Measurements from ENCODE around the gene KIAA0232. TPM values are rescaled to one million over a fixed set of nuclear protein-coding genes. Genes with fewer than 3 reads are reported as not detected.

KIAA0232 gene
- total and polyA plus RNA-seq, 2 experiments from 2014 or later, result 11.3 to 34.3 TPM

DNA sequence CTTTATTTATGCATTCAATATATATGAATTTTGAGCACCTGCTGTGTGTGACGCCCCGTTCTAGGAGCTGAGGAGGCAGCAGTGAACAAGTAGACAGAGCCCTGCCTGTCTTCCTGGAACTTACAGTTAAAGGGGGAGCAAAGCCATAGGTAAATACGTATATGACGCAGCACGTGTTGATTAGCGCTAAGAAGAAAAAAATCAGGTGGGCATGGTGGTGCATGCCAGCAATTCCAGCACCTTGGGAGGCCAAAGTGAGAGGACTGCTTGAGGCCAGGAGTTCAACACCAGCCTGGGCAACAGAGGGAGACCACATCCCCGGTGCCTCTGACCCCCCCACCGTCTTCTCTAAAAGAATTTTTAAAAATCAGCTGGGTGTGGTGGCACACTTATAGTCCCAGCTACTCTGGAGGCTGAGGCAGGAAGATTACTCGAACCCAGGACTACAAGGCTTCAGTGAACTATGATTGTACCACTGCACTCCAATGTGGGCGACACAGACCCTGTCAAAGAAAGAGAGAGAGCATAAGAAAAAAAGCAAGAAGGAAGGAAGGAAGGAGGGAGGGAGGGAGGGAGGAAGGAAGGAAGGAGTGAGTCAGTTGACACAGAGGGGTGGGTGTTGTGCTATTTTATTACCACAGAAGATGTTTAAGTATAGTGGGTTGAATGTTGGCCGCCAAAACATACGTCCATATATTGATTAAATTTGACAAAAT is 5.4 kb upstream of the KIAA0232 start:
- Histone ChIP-seq H3K27ac (no peak overlapping the region), H3K9me3 (ENCODE audit: low read depth) (no peaks in the 10 kb centered on the region), H2AFZ (no peak overlapping the region), H3K9me2 (replicated peaks; ENCODE audit: insufficient read depth) (no peaks in the 10 kb centered on the region), H3K79me2 (no peaks in the 10 kb centered on the region), H3K4me2 (no peak overlapping the region), H3K27me3 (no peaks in the 10 kb centered on the region), H3K4me3 (no peak overlapping the region), H3K4me1 (ENCODE audit: insufficient read depth) (peaks cover 10% of the 10 kb centered on the region), H4K20me1 (ENCODE audit: insufficient read depth, poor library complexity, severe bottlenecking) (no peaks in the 10 kb centered on the region), H3K36me3 (replicated peaks; ENCODE audit: insufficient read depth, low read depth) (no peaks in the 10 kb centered on the region)
- TF ChIP-seq CTCF (IDR thresholded peaks at IDR 0.05; ENCODE audit: poor library complexity) (no peak), EZH2phosphoT487 (IDR thresholded peaks at IDR 0.05; ENCODE audit: low read depth, severe bottlenecking, unreplicated experiment) (no peak), EZH2 (IDR thresholded peaks at IDR 0.05; ENCODE audit: borderline replicate concordance) (no peak)
- 83% methylated on average over 12 of the region's 12 CpGs for WGBS (ENCODE audit: low lambda C conversion rate, missing lambda C conversion rate)
- DNase-seq (ENCODE audit: low spot score), result no peak

DNA sequence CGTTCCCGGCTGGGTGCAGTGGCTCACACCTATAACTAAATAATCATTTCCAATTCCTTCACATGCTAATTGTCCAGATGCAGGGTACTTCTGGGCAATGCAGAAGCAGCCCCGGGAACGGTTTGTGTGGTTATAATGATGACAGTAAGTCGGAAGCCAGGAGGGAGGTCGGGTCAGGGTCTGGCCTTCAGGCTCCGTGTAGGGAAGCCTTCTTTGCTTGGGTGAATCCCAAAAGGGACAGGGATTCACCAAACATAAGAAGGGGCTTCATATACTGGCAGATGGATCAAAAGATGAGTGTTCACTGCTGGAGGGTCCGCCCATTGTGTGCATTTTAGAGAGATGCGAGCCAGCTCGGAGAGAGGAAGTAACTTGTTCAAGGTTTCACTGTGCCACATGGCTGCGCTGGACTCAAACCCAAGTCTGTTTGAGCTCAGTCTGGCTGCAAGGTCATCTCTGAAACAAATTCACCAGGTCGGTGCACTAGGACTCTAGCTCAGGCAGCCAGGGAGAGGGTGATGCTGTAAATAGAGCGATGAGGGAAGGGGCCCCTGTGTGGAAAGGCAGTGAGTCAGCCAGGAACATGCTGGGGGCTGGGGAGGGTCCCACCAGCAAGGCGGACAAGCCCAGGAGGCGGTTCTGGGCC is 4.8 kb upstream of the KIAA0232 start:
- Histone ChIP-seq H3K4me1 (ENCODE audit: insufficient read depth) (peaks cover 4% of the 10 kb centered on the region), H3K79me2 (no peaks in the 10 kb centered on the region), H3K9me2 (replicated peaks; ENCODE audit: insufficient read depth) (no peaks in the 10 kb centered on the region), H3K4me2 (no peak overlapping the region), H3K36me3 (replicated peaks; ENCODE audit: insufficient read depth, low read depth) (no peaks in the 10 kb centered on the region), H3K4me3 (no peak overlapping the region), H3K27me3 (no peaks in the 10 kb centered on the region), H3K27ac (no peak overlapping the region), H4K20me1 (ENCODE audit: insufficient read depth, poor library complexity, severe bottlenecking) (no peaks in the 10 kb centered on the region), H3K9me3 (ENCODE audit: low read depth) (no peaks in the 10 kb centered on the region), H2AFZ (no peak overlapping the region)
- 84% methylated on average over 15 of the region's 15 CpGs for WGBS (ENCODE audit: low lambda C conversion rate, missing lambda C conversion rate)
- TF ChIP-seq CTCF (IDR thresholded peaks at IDR 0.05; ENCODE audit: poor library complexity) (no peak), EZH2 (IDR thresholded peaks at IDR 0.05; ENCODE audit: borderline replicate concordance) (no peak), EZH2phosphoT487 (IDR thresholded peaks at IDR 0.05; ENCODE audit: low read depth, severe bottlenecking, unreplicated experiment) (no peak)
- DNase-seq (ENCODE audit: low spot score), result no peak

DNA sequence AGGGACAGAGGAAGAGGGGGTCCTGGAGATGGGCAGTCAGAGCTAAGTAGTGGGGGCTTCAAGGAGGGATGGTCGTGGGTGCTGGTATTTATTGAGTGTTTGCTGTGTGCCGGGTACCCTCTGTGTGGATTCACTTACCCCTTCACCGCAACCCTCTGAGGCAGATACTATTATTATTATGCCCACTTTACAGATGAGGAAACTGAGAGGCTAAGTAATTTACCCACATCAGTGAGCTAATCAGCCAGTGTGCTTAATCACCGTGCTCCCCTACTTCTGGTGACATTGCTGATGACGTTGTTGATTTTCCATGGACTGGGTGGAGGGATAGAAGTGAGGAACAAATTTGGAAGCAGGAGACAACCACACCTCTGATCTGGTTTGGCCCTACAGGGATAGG is 4.1 kb upstream of the KIAA0232 start:
- H3K36me3 ChIP-seq (replicated peaks; ENCODE audit: insufficient read depth, low read depth), result no peaks in the 10 kb centered on the region
- H2AFZ ChIP-seq, result no peak overlapping the region
- WGBS (ENCODE audit: low lambda C conversion rate, missing lambda C conversion rate), result 92% methylated on average over 5 of the region's 5 CpGs
- no peaks in the 10 kb centered on the region for H3K27me3 ChIP-seq
- no peak for TF ChIP-seq EZH2phosphoT487 (IDR thresholded peaks at IDR 0.05; ENCODE audit: low read depth, severe bottlenecking, unreplicated experiment)
- H3K9me3 ChIP-seq (ENCODE audit: low read depth), result no peaks in the 10 kb centered on the region
- no peak overlapping the region for H3K4me2 ChIP-seq
- no peak overlapping the region for H3K27ac ChIP-seq
- no peak for DNase-seq (ENCODE audit: low spot score)
- no peak overlapping the region for H3K4me3 ChIP-seq
- H3K79me2 ChIP-seq, result peaks cover 4% of the 10 kb centered on the region
- H3K4me1 ChIP-seq (ENCODE audit: insufficient read depth), result no peaks in the 10 kb centered on the region
- no peaks in the 10 kb centered on the region for H4K20me1 ChIP-seq (ENCODE audit: insufficient read depth, poor library complexity, severe bottlenecking)
- H3K9me2 ChIP-seq (replicated peaks; ENCODE audit: insufficient read depth), result no peaks in the 10 kb centered on the region
